HepG2 (cell line): Measurements from ENCODE around the gene SPPL2B. TPM values are rescaled to one million over a fixed set of nuclear protein-coding genes. Genes with fewer than 3 reads are reported as not detected.

Source experiments
- ATAD3A ChIP-seq: sonication (generic); formaldehyde crosslinking; IDR thresholded peaks from 2 replicates; pipeline ENCODE4 v1.4.0; 2020; ENCODE audit warnings: missing genetic modification reagents
- CCDC6 ChIP-seq: sonication (generic); formaldehyde crosslinking; IDR thresholded peaks from 2 replicates; pipeline ENCODE4 v1.8.1; 2022; ENCODE audit warnings: mild to moderate bottlenecking, missing genetic modification reagents, moderate library complexity
- FOXA1 ChIP-seq, 2 experiments: fragments of 450-650 bp in 1 of 2; sonication (generic) in 1 of 2; formaldehyde crosslinking in 1 of 2; IDR thresholded peaks; 2 replicates each; pipeline versions ENCODE4 v1.4.0 to v1.6.1; 2016 to 2020; ENCODE audit warnings: missing genetic modification reagents in 1 of 2
- FOXK1 ChIP-seq: sonication (generic); formaldehyde crosslinking; IDR thresholded peaks from 2 replicates; pipeline ENCODE4 v1.4.0; 2020; ENCODE audit warnings: low read depth, missing genetic modification reagents, borderline replicate concordance
- GATA4 ChIP-seq: sonication (generic); IDR thresholded peaks from 2 replicates; pipeline ENCODE4 v1.6.1; 2016; ENCODE audit warnings: antibody characterized with exemption, low read depth, borderline replicate concordance
- JUN ChIP-seq: sonication (generic); formaldehyde crosslinking; IDR thresholded peaks from 2 replicates; pipeline ENCODE4 v1.4.0; 2020; ENCODE audit warnings: mild to moderate bottlenecking, missing genetic modification reagents
- KMT2A ChIP-seq: sonication (generic); formaldehyde crosslinking; IDR thresholded peaks from 2 replicates; pipeline ENCODE4 v1.4.0; 2020; ENCODE audit warnings: missing genetic modification reagents
- MAF1 ChIP-seq: sonication (generic); formaldehyde crosslinking; IDR thresholded peaks from 2 replicates; pipeline ENCODE4 v1.5.0; 2020; ENCODE audit warnings: missing genetic modification reagents, borderline replicate concordance
- MED8 ChIP-seq: sonication (generic); formaldehyde crosslinking; IDR thresholded peaks from 2 replicates; pipeline ENCODE4 v1.8.1; 2023; ENCODE audit warnings: mild to moderate bottlenecking, missing genetic modification reagents; ENCODE audit not compliant: insufficient replicate concordance
- NFYC ChIP-seq: IDR thresholded peaks from 2 replicates; pipeline ENCODE4 v1.6.1; 2016; ENCODE audit warnings: missing genetic modification reagents, missing compliant biosample characterization
- PAXIP1 ChIP-seq: sonication (generic); formaldehyde crosslinking; conservative IDR thresholded peaks from 2 replicates; pipeline ENCODE4 v1.4.0; 2020; ENCODE audit warnings: mild to moderate bottlenecking, missing genetic modification reagents, moderate library complexity
- SRSF9 ChIP-seq: fragments of 200-400 bp; formaldehyde crosslinking; IDR thresholded peaks from 2 replicates; pipeline ENCODE4 v1.6.1; 2018; ENCODE audit warnings: borderline replicate concordance, mild to moderate bottlenecking, low read depth, low read length; ENCODE audit not compliant: insufficient read depth, poor library complexity, severe bottlenecking
- ZKSCAN8 ChIP-seq: IDR thresholded peaks from 2 replicates; pipeline ENCODE4 v1.6.1; 2016; ENCODE audit warnings: borderline replicate concordance, missing genetic modification reagents, missing compliant biosample characterization
- ZNF142 ChIP-seq: sonication (generic); formaldehyde crosslinking; IDR thresholded peaks from 2 replicates; pipeline ENCODE4 v1.4.0; 2020; ENCODE audit warnings: missing genetic modification reagents
- ZNF207 ChIP-seq: fragments of 450-650 bp; IDR thresholded peaks from 2 replicates; pipeline ENCODE4 v1.6.1; 2016; ENCODE audit warnings: antibody characterized with exemption, borderline replicate concordance
- ZNF256 ChIP-seq: sonication (generic); formaldehyde crosslinking; conservative IDR thresholded peaks from 2 replicates; pipeline ENCODE4 v1.4.0; 2020; ENCODE audit warnings: missing genetic modification reagents
- ZNF296 ChIP-seq: sonication (generic); formaldehyde crosslinking; conservative IDR thresholded peaks from 2 replicates; pipeline ENCODE4 v1.5.0; 2020; ENCODE audit warnings: mild to moderate bottlenecking, missing genetic modification reagents
- ZNF317 ChIP-seq: sonication (generic); formaldehyde crosslinking; IDR thresholded peaks from 2 replicates; pipeline ENCODE4 v1.5.0; 2020; ENCODE audit warnings: mild to moderate bottlenecking, missing genetic modification reagents
- ZNF569 ChIP-seq: sonication (generic); formaldehyde crosslinking; IDR thresholded peaks from 2 replicates; pipeline ENCODE4 v1.5.0; 2020; ENCODE audit warnings: mild to moderate bottlenecking, missing genetic modification reagents, moderate library complexity, borderline replicate concordance
- ZNF775 ChIP-seq: sonication (generic); formaldehyde crosslinking; IDR thresholded peaks from 2 replicates; pipeline ENCODE4 v1.4.0; 2020; ENCODE audit warnings: missing genetic modification reagents, mild to moderate bottlenecking, moderate library complexity, borderline replicate concordance
- polyA plus RNA-seq, 8 experiments: library from polyadenylated mRNA; depleted of rRNA in 3 of 8; stranded (reverse) in 7 of 8; unstranded in 1 of 8; fragments of >200 nt; fragmentation: Illumina TruSeq in 4 of 8; extraction: Trizol in 4 of 8; gene quantifications; 2 replicates each; pipeline versions ENCODE4 v1.2.1 to v1.2.3, GENCODE V29; 2011 to 2016; ENCODE audit warnings: low read depth in 4 of 8, missing spikeins in 1 of 8, mixed read lengths in 1 of 8; ENCODE audit not compliant: insufficient read depth in 1 of 8
- total RNA-seq, 5 experiments: library from RNA; depleted of rRNA; stranded (reverse); fragments of >200 nt; fragmentation: Illumina TruSeq; extraction: Trizol; gene quantifications; 2 replicates each; pipeline ENCODE4 v1.2.3, GENCODE V29; 2016; ENCODE audit warnings: low read depth in 1 of 5
- TF ChIP-seq, protein P1 (sequence below): sonication (generic); formaldehyde crosslinking; IDR thresholded peaks from 2 replicates; pipeline ENCODE4 v1.4.0; 2020; ENCODE audit warnings: missing genetic modification reagents

The SPPL2B gene
- total and polyA plus RNA-seq, 2 of the 13 experiments (the other 11 are each of a cell fraction or from before 2014, with no cell fraction given) = 14.9 to 15.2 TPM

DNA sequence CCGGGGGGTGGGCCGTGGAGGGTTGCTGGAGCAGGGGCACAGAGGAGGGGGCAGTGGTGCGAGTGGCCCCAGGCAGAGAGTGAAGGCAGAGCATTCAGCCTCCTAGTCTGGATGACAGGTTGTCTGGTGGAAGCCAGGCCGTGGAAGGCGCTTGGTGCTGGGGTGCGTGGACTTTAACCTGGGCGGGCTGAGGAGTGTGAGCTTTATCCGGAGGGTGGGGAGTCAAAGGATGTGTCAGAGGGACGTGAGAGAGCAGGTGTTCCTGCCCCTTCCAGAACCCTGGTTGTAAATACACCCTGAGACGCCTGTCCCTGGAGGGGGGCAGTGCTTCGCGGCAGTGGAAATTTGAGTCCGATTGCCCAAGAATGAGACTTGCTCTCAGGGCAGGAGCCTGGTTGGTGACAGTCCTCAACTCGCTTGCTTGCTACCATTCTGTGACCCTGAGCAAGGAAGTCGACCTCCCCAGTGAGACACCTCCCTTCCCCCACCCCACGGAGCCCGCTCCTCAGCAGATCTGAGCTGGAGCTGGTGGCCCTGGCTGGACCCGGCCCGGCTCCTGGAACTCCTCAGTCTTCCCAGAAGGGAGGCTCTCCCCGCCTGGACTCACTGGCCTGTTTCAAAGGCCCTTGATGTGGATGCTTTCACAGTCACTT lies 2.3 kb downstream of the SPPL2B start (continued):
- TF ChIP-seq ATAD3A (CRISPR knock-in tag) (no peak), FOXK1 (CRISPR knock-in tag) (no peak), MED8 (CRISPR knock-in tag) (no peak), ZNF207 (no peak), ZNF296 (CRISPR knock-in tag) (no peak), ZNF775 (CRISPR knock-in tag) (no peak), CCDC6 (CRISPR knock-in tag) (no peak), FOXA1 (IDR thresholded peaks at IDR 0.05) (no peak), FOXA1 (CRISPR knock-in tag; IDR thresholded peaks at IDR 0.05) (no peak), GATA4 (no peak), ZNF256 (no peak), MAF1 (CRISPR knock-in tag) (no peak), NFYC (CRISPR knock-in tag) (no peak), ZNF317 (no peak), KMT2A (CRISPR knock-in tag) (0 out of 2 replicates have a peak, but pooled peaks have one; percentile 66), ZNF142 (CRISPR knock-in tag) (no peak), ZKSCAN8 (CRISPR knock-in tag) (no peak), JUN (CRISPR knock-in tag) (no peak), SRSF9 (no peak), PAXIP1 (CRISPR knock-in tag) (peak; percentile 67), ZNF569 (CRISPR knock-in tag) (no peak)
- TF ChIP-seq, protein P1, sequence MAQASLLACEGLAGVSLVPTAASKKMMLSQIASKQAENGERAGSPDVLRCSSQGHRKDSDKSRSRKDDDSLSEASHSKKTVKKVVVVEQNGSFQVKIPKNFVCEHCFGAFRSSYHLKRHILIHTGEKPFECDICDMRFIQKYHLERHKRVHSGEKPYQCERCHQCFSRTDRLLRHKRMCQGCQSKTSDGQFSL (CRISPR knock-in tag) = no peak
